ENCODE results near the gene ERGIC3. TPM values are rescaled to one million over a fixed set of nuclear protein-coding genes. Genes with fewer than 3 reads are reported as not detected.

ERGIC3 gene
- polyA plus RNA-seq, 1 of the 3 experiments (the other 2 are of a cell fraction), result 661 TPM

- TF ChIP-seq EZH2phosphoT487 (IDR thresholded peaks at IDR 0.05; ENCODE audit: borderline replicate concordance, low read depth), result no peak
- no peak for TF ChIP-seq CTCF (IDR thresholded peaks at IDR 0.05)
- no peak for TF ChIP-seq EP300 (IDR thresholded peaks at IDR 0.05; ENCODE audit: borderline replicate concordance in 1 of 2, low read depth in 1 of 2, low read length in 1 of 2)
- no peak for TF ChIP-seq CHD2 (IDR thresholded peaks at IDR 0.05; ENCODE audit: low read length, partially characterized antibody)
Measured at GRCh38 chr20:35579196-35579595, 37.3 kb downstream of the ERGIC3 start (continued).

- Histone ChIP-seq H3K79me2 (ENCODE audit: insufficient read depth) (no peaks in the 10 kb centered on the region), H3K9me3 (no peaks in the 10 kb centered on the region; the same call in 1 of the 2 replicates), H3K9me2 (no peaks in the 10 kb centered on the region), H2AFZ (ENCODE audit: low read depth) (no peak overlapping the region), H4K20me1 (ENCODE audit: insufficient read depth) (no peaks in the 10 kb centered on the region), H3K27me3 (ENCODE audit: insufficient read depth) (no peaks in the 10 kb centered on the region), H3F3A (replicated peaks; ENCODE audit: insufficient read depth) (no peaks in the 10 kb centered on the region), H3K27ac (ENCODE audit: low read depth in 2 of 2, low read length in 1 of 2) (no peak overlapping the region), H3K4me1 (ENCODE audit: control insufficient read depth in 1 of 2, insufficient read depth in 2 of 2, low read depth in 1 of 2, low read length in 1 of 2) (no peaks in the 10 kb centered on the region), H3K4me3 (ENCODE audit: low read depth in 2 of 2, low read length in 1 of 2) (no peak overlapping the region), H3K9ac (no peak overlapping the region), H3K36me3 (replicated peaks in 1 of 2; ENCODE audit: control insufficient read depth in 1 of 2, insufficient read depth in 2 of 2, low read length in 1 of 2) (no peaks in the 10 kb centered on the region), H3K4me2 (no peak overlapping the region)
- POLR2A ChIA-PET, result no interaction called here
- 76% methylated on average over 5 of the region's 7 CpGs for WGBS (ENCODE audit: low lambda C conversion rate)
- no peak for DNase-seq
- CTCF ChIA-PET, result no interaction called here
- no peak for TF ChIP-seq EP300 (IDR thresholded peaks at IDR 0.05; ENCODE audit: borderline replicate concordance in 1 of 2, low read depth in 1 of 2, low read length in 1 of 2)
- no peak for TF ChIP-seq RFX5 (IDR thresholded peaks at IDR 0.05; ENCODE audit: low read length)
- no peak for TF ChIP-seq REST (IDR thresholded peaks at IDR 0.05; ENCODE audit: low read depth, low read length)
- no peak for TF ChIP-seq JUND (IDR thresholded peaks at IDR 0.05)
- TF ChIP-seq ELF1 (IDR thresholded peaks at IDR 0.05), result no peak
- no peak for TF ChIP-seq GATA2 (CRISPR knock-in tag; IDR thresholded peaks at IDR 0.05)
- TF ChIP-seq GABPA (IDR thresholded peaks at IDR 0.05; ENCODE audit: low read depth), result no peak
- no peak for TF ChIP-seq NFIC (IDR thresholded peaks at IDR 0.05; ENCODE audit: borderline replicate concordance)
- no peak for TF ChIP-seq USF1 (IDR thresholded peaks at IDR 0.05; ENCODE audit: borderline replicate concordance, low read depth)
- no peak for TF ChIP-seq USF2 (IDR thresholded peaks at IDR 0.05; ENCODE audit: borderline replicate concordance, low read depth, low read length)
- no peak for TF ChIP-seq FOXM1 (IDR thresholded peaks at IDR 0.05; ENCODE audit: low read depth)
- no peak for TF ChIP-seq YY1 (IDR thresholded peaks at IDR 0.05; ENCODE audit: low read depth)
- no peak for TF ChIP-seq FOSL2 (IDR thresholded peaks at IDR 0.05; ENCODE audit: borderline replicate concordance, low read depth)
- TF ChIP-seq MXI1 (IDR thresholded peaks at IDR 0.05; ENCODE audit: low read depth, low read length), result no peak
- TF ChIP-seq TAF1 (IDR thresholded peaks at IDR 0.05; ENCODE audit: borderline replicate concordance, low read depth, low read length), result no peak
Measured at GRCh38 chr20:35582131-35582530, 40.3 kb downstream of the ERGIC3 start.
